Keratinocyte (primary cell): ENCODE results near the gene NDEL1. TPM values are rescaled to one million over a fixed set of nuclear protein-coding genes. Genes with fewer than 3 reads are reported as not detected.

Experiments
- DNase-seq: peaks from one replicate; pipeline ENCODE4 v3.0.0-alpha.2; 2011; ENCODE audit warnings: low read depth, missing footprints, low spot score
- FAIRE-seq: peaks from 2 replicates; lab custom pipeline; 2011; peaks lifted over from hg19 to GRCh38; lab: Jason Lieb, UNC
- H2AFZ ChIP-seq: 2 replicates; pipeline ENCODE4 v1.6.0; 2012; ENCODE audit warnings: low read length, control low read depth, inconsistent platforms; ENCODE audit not compliant: control insufficient read depth
- H3K27ac ChIP-seq: 2 replicates; pipeline ENCODE4 v1.5.1; 2011; ENCODE audit warnings: low read length; ENCODE audit not compliant: control insufficient read depth, insufficient read depth
- H3K27me3 ChIP-seq: 3 replicates; pipeline ENCODE4 v1.6.0; 2011; ENCODE audit warnings: low read length; ENCODE audit not compliant: control insufficient read depth, insufficient read depth; ENCODE audit errors: extremely low read depth
- H3K36me3 ChIP-seq, 2 experiments: 2 replicates in 1 of 2; 3 replicates in 1 of 2; pipeline ENCODE4 v1.5.1; 2011; ENCODE audit warnings: low read length in 2 of 2, mild to moderate bottlenecking in 1 of 2; ENCODE audit not compliant: control insufficient read depth in 2 of 2, insufficient read depth in 2 of 2; ENCODE audit errors: extremely low read depth in 1 of 2
- H3K4me1 ChIP-seq: 3 replicates; pipeline ENCODE4 v1.5.1; 2011; ENCODE audit warnings: low read length; ENCODE audit not compliant: control insufficient read depth, insufficient read depth; ENCODE audit errors: extremely low read depth
- H3K4me2 ChIP-seq: 3 replicates; pipeline ENCODE4 v1.6.0; 2011; ENCODE audit warnings: low read depth, low read length; ENCODE audit not compliant: control insufficient read depth, insufficient read depth; ENCODE audit errors: extremely low read depth
- H3K4me3 ChIP-seq, 3 experiments: fragments of 200-600 bp in 1 of 3; sonication (generic) in 1 of 3; 2 replicates in 2 of 3; 3 replicates in 1 of 3; pipeline ENCODE4 v1.5.1; 2011 to 2016; ENCODE audit warnings: low read length in 3 of 3, mild to moderate bottlenecking in 3 of 3, control low read depth in 2 of 3, inconsistent platforms in 1 of 3, low read depth in 1 of 3, mixed read lengths in 1 of 3, mixed run types in 1 of 3, moderate library complexity in 1 of 3; ENCODE audit not compliant: control insufficient read depth in 2 of 3, insufficient read depth in 2 of 3; ENCODE audit errors: extremely low read depth in 1 of 3
- H3K79me2 ChIP-seq: 2 replicates; pipeline ENCODE4 v1.6.0; 2012; ENCODE audit warnings: low read length; ENCODE audit not compliant: control insufficient read depth, insufficient read depth
- H3K9ac ChIP-seq: 3 replicates; pipeline ENCODE4 v1.6.0; 2011; ENCODE audit warnings: low read length; ENCODE audit not compliant: control insufficient read depth, insufficient read depth; ENCODE audit errors: extremely low read depth
- H3K9me1 ChIP-seq: 3 replicates; pipeline ENCODE4 v1.6.0; 2011; ENCODE audit warnings: low read length; ENCODE audit not compliant: control insufficient read depth, insufficient read depth; ENCODE audit errors: extremely low read depth
- H3K9me3 ChIP-seq: 2 replicates; pipeline ENCODE4 v1.5.1; 2012; ENCODE audit warnings: low read depth, low read length; ENCODE audit not compliant: control insufficient read depth
- H4K20me1 ChIP-seq: 3 replicates; pipeline ENCODE4 v1.6.0; 2011; ENCODE audit warnings: low read length; ENCODE audit not compliant: control insufficient read depth, insufficient read depth; ENCODE audit errors: extremely low read depth
- EZH2 ChIP-seq: IDR thresholded peaks from one replicate; pipeline ENCODE4 v1.6.1; 2012; ENCODE audit warnings: inconsistent platforms, mild to moderate bottlenecking, low read length, moderate library complexity
- dilution Hi-C: fragments of 300-500 bp; cut with MboI; formaldehyde crosslinking; loops from one replicate; pipeline ENCODE4 v1.7.0; 2020; ENCODE audit warnings: low sequenced_read_pairs; ENCODE audit not compliant: extremely low pct_ligation_motif_present
- polyA plus RNA-seq, 5 experiments: library from polyadenylated mRNA; depleted of rRNA in 3 of 5; stranded (reverse) in 3 of 5; stranded (forward) in 1 of 5; unstranded in 1 of 5; fragments of >200 nt; gene quantifications; 1 replicate in 1 of 5; 2 replicates in 3 of 5; 3 replicates in 1 of 5; pipeline versions ENCODE4 v1.2.1 to v1.2.3, GENCODE V29; 2011 to 2012; ENCODE audit warnings: missing spikeins in 2 of 5, low read depth in 1 of 5, low replicate concordance in 1 of 5
- TF ChIP-seq, protein P1 (sequence below), 3 experiments: IDR thresholded peaks in 1 of 3; conservative IDR thresholded peaks in 1 of 3; optimal IDR thresholded peaks in 1 of 3; 2 replicates in 2 of 3; 3 replicates in 1 of 3; pipeline versions ENCODE3 to v1.5.1; 2011; ENCODE audit warnings: low read length in 3 of 3, mild to moderate bottlenecking in 3 of 3, moderate library complexity in 2 of 3, control low read depth in 1 of 3, inconsistent platforms in 1 of 3; ENCODE audit not compliant: insufficient read depth in 2 of 3; ENCODE audit errors: extremely low read depth in 1 of 3

NDEL1 gene
- polyA plus RNA-seq, 1 donor (not counting 4 experiments of a cell fraction or from before 2014, with no cell fraction given) = 76.8 TPM

DNA sequence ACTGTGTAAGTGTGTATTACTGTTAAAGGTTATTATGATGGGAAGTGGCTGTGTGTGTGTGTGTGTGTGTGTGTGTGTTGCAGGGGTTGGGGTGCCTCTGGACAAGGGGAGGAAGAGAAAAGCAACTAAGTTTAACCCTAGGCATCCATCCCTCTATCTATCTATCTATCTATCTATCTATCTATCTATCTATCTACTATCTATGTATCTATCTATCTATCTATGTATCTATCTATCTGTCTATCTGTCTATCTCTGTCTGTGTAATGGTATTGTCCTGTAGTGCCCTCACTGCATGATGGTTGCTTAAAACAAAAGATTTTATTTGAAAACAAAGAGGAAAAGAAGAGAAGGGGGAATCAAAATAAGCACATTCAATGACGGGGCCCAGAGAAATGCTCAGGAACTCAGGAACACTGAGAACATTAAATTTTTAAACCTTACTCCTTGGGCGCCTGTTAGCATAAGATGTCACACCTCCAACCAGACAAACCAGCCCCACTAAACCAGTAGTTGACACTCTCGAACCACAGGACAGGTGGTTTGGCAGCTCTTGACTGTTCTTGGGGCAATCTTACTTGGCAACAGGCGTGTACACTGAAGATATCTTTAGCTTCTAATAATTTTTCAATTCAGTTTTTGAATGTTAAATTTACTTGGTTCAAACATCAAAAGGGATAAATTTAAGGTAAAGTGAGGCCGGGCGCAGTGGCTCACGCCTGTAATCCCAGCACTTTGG is 47.6 kb upstream of the NDEL1 start:
- Histone ChIP-seq H3K79me2 (no peaks in the 10 kb centered on the region), H3K9me3 (no peaks in the 10 kb centered on the region), H3K27me3 (no peaks in the 10 kb centered on the region), H3K27ac (no peak overlapping the region), H3K9ac (no peak overlapping the region), H4K20me1 (no peaks in the 10 kb centered on the region), H3K4me2 (no peak overlapping the region), H2AFZ (no peak overlapping the region), H3K4me1 (peaks cover 27% of the 10 kb centered on the region), H3K36me3 (no peaks in the 10 kb centered on the region), H3K4me3 (no peak overlapping the region), H3K9me1 (no peaks in the 10 kb centered on the region)
- FAIRE-seq = no peak
- dilution Hi-C loops = no loop called here
- TF ChIP-seq, protein P1, sequence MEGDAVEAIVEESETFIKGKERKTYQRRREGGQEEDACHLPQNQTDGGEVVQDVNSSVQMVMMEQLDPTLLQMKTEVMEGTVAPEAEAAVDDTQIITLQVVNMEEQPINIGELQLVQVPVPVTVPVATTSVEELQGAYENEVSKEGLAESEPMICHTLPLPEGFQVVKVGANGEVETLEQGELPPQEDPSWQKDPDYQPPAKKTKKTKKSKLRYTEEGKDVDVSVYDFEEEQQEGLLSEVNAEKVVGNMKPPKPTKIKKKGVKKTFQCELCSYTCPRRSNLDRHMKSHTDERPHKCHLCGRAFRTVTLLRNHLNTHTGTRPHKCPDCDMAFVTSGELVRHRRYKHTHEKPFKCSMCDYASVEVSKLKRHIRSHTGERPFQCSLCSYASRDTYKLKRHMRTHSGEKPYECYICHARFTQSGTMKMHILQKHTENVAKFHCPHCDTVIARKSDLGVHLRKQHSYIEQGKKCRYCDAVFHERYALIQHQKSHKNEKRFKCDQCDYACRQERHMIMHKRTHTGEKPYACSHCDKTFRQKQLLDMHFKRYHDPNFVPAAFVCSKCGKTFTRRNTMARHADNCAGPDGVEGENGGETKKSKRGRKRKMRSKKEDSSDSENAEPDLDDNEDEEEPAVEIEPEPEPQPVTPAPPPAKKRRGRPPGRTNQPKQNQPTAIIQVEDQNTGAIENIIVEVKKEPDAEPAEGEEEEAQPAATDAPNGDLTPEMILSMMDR (optimal IDR thresholded peaks at IDR 0.05 in 1 of 3, IDR thresholded peaks at IDR 0.05 in 1 of 3, conservative IDR thresholded peaks at IDR 0.05 in 1 of 3; ENCODE audit: extremely low read depth in 1 of 3, insufficient read depth in 2 of 3, low read length in 3 of 3) = no peak
- no peak for TF ChIP-seq EZH2
- no peak for DNase-seq

DNA sequence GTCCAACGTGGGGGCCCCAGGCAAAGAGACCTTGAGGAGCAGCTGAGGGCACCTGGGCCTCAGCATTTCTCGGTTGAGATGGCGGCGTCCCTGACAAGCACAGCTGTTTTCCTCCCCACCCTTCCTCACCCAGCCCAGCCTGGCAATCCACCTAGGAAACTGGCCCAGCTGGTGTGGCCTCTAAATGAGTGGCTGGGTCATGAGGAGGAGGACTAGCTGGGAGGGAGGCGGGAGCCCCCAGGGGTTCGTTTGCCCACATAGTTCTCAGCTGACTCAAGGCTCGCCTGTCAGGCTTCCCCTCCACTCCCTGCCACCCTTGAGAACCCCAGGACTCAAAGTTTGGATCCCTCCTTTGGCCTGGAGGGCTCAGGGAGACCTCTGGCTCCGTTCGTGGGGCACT is 44.0 kb upstream of the NDEL1 start:
- Histone ChIP-seq H3K4me1 (peaks cover 27% of the 10 kb centered on the region), H2AFZ (peak overlapping the region; percentile 40), H4K20me1 (no peaks in the 10 kb centered on the region), H3K4me2 (peak overlapping the region; percentile 54), H3K27ac (peak overlapping the region; percentile 52), H3K4me3 (no peak overlapping the region), H3K9me1 (no peaks in the 10 kb centered on the region), H3K36me3 (no peaks in the 10 kb centered on the region), H3K79me2 (no peaks in the 10 kb centered on the region), H3K27me3 (no peaks in the 10 kb centered on the region), H3K9ac (peak overlapping the region; percentile 9), H3K9me3 (no peaks in the 10 kb centered on the region)
- no peak for TF ChIP-seq EZH2
- TF ChIP-seq, protein P1 (optimal IDR thresholded peaks at IDR 0.05 in 1 of 3, IDR thresholded peaks at IDR 0.05 in 1 of 3, conservative IDR thresholded peaks at IDR 0.05 in 1 of 3; ENCODE audit: extremely low read depth in 1 of 3, insufficient read depth in 2 of 3, low read length in 3 of 3) = no peak
- dilution Hi-C loops = no loop called here
- FAIRE-seq (peak; percentile 9), DNase-seq (no peak)
